Hematopoietic multipotent progenitor cell treated with erythropoietin and hydrocortisone succinate and interleukin-3 and kit ligand, for 6 days (in vitro differentiated cells): ENCODE data around the gene YRDC.

ENCODE experiments used
- DNase-seq: peaks from one replicate; pipeline ENCODE4 v3.0.0-alpha.2; 2015

Gene YRDC

GRCh38 chr1:37807555-37808368 is at the start of gene YRDC, which contains the start of gene C1orf122:
TSS of gene YRDC (minus strand) at chr1:37808208. CDS start at chr1:37808180, 28 bp downstream.
TSS of gene C1orf122 (plus strand) at chr1:37807790. CDS start at chr1:37808405, 615 bp downstream.
- peak; percentile 96 for DNase-seq

- peak; percentile 38 for DNase-seq
These were observed 46.4 kb upstream of the YRDC start for GRCh38 chr1:37854406-37854805.

- DNase-seq = no peak
These were observed 45.1 kb upstream of the YRDC start for GRCh38 chr1:37853157-37853556.

GRCh38 chr1:37851782-37852210 is 43.8 kb upstream of the YRDC start:
- DNase-seq = peak; percentile 30

GRCh38 chr1:37851262-37851661 is 43.3 kb upstream of the YRDC start:
- no peak for DNase-seq

- peak; percentile 40 for DNase-seq
These were observed 42.4 kb upstream of the YRDC start for GRCh38 chr1:37850352-37850955.

- no peak for DNase-seq
These were observed 41.5 kb upstream of the YRDC start for GRCh38 chr1:37849480-37849879.

- no peak for DNase-seq
These were observed 38.8 kb upstream of the YRDC start for GRCh38 chr1:37846647-37847339.

- DNase-seq = peak; percentile 51
These were observed 37.8 kb upstream of the YRDC start for GRCh38 chr1:37845786-37846185.

GRCh38 chr1:37845049-37845646 is 37.1 kb upstream of the YRDC start:
- no peak for DNase-seq

GRCh38 chr1:37844536-37844935 is 36.5 kb upstream of the YRDC start:
- DNase-seq = no peak

GRCh38 chr1:37841652-37842051 is 33.6 kb upstream of the YRDC start:
- DNase-seq = no peak

GRCh38 chr1:37840711-37841110 is 32.7 kb upstream of the YRDC start:
- DNase-seq = no peak

GRCh38 chr1:37839676-37840075 is 31.7 kb upstream of the YRDC start:
- DNase-seq = no peak

- no peak for DNase-seq
These were observed 28.8 kb upstream of the YRDC start for GRCh38 chr1:37836788-37837187.

GRCh38 chr1:37831809-37832208 is 23.8 kb upstream of the YRDC start:
- DNase-seq = no peak

- DNase-seq = no peak
These were observed 23.1 kb upstream of the YRDC start for GRCh38 chr1:37831109-37831508.

GRCh38 chr1:37828410-37829074 is 20.5 kb upstream of the YRDC start:
- no peak for DNase-seq

GRCh38 chr1:37825506-37825905 is 17.5 kb upstream of the YRDC start:
- DNase-seq = no peak

GRCh38 chr1:37824001-37824400 is 16.0 kb upstream of the YRDC start:
- no peak for DNase-seq

- DNase-seq = no peak
These were observed 15.2 kb upstream of the YRDC start for GRCh38 chr1:37822906-37823815.

- DNase-seq = no peak
These were observed 13.5 kb upstream of the YRDC start for GRCh38 chr1:37821481-37821880.
